ENCODE measurements around the gene C8G.

Gene C8G

GRCh38 chr9:136920734-136921231 is 24.3 kb upstream of the C8G start:
- no peak for DNase-seq

DNA sequence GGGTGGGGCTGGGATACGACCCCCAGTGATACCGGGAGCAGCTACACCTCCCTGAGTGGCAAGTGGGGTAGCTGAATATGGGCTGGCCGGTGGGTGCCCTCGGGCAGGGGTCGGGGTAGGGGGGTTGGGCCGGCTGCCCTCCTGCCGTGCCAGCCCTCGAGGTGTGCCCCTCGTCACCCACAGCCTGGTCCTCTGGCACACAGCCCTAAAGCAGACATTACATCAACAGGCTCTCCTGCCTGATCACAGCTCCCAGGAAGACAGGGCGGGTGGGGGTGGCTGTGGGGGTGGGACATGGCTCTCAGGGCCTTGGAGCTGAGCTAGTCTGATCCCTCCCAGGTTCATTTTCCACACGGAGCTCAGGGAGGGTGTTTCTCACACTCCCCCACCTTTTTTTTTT is 23.7 kb upstream of the C8G start:
- no peak for DNase-seq

DNA sequence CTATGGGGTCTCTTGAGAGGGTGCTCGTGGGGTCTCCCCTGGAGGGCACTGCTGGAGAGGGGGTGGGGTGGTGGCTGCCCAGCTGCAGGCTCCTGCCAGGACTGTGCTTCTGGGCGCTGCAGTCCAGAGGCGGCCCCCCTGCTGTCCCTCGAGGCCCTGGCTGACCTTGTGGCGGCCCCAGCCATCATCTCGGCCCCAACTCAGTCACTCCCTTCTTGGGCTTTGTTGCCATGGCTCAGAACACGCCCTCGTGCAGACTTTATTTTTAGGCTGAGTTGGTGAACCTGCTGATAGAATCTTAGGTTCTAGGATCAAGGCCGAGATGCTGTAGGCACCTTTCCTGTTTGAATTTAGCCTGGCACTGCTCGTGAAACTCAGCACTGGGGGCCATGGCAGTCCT is 23.3 kb upstream of the C8G start:
- DNase-seq: no peak

- DNase-seq: no peak
These were observed 22.5 kb upstream of the C8G start for GRCh38 chr9:136922540-136922939.

DNA sequence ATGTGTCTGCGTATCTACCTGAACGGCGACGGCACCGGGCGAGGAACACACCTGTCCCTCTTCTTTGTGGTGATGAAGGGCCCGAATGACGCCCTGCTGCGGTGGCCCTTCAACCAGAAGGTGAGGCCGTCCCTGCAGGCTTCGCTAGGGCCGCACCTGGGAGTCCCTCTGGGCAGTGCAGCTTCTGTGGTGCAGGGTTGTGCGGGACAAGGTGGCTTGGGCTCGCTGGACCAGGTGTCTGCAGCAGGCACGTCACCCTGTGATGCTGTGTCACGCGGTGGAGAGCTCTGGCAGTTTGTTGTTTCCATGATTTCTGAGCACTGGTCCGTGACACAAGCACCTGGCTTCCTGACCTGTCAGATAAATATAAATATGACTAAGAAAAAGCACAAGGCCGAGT is 21.2 kb upstream of the C8G start:
- DNase-seq: no peak

DNA sequence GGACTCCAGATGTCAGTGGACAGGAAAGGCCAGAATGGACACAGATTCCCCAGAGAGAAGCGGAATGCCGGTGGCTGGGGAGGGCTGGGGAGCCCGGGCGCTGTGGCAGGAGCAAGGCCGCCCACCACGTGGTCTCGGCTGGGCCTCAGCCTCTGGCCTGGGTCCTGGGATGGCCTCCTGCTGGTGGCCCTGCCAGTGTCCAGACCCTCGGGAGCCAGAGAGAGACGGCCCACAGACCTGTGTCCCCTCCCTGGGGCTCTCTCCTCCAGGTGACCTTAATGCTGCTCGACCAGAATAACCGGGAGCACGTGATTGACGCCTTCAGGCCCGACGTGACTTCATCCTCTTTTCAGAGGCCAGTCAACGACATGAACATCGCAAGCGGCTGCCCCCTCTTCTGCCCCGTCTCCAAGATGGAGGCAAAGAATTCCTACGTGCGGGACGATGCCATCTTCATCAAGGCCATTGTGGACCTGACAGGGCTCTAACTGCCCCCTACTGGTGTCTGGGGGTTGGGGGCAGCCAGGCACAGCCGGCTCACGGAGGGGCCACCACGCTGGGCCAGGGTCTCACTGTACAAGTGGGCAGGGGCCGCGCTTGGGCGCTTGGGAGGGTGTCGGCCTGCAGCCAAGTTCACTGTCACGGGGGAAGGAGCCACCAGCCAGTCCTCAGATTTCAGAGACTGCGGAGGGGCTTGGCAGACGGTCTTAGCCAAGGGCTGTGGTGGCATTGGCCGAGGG is 19.5 kb upstream of the C8G start:
- DNase-seq: no peak

DNA sequence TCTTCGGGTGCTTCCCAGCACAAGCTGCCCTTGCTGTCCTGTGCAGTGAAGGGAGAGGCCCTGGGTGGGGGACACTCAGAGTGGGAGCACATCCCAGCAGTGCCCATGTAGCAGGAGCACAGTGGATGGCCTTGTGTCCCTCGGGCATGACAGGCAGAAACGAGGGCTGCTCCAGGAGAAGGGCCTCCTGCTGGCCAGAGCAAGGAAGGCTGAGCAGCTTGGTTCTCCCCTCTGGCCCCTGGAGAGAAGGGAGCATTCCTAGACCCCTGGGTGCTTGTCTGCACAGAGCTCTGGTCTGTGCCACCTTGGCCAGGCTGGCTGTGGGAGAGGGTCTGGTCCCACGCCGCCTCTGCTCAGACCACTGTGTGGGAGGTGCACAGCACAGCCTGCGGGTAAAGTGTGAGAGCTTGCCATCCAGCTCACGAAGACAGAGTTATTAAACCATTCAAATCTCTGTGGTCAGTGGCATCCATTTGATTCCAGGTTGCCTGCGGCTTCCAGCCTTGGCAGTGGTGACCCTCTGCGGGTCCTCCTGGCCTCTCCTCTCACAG is 18.8 kb upstream of the C8G start:
- no peak for DNase-seq

DNA sequence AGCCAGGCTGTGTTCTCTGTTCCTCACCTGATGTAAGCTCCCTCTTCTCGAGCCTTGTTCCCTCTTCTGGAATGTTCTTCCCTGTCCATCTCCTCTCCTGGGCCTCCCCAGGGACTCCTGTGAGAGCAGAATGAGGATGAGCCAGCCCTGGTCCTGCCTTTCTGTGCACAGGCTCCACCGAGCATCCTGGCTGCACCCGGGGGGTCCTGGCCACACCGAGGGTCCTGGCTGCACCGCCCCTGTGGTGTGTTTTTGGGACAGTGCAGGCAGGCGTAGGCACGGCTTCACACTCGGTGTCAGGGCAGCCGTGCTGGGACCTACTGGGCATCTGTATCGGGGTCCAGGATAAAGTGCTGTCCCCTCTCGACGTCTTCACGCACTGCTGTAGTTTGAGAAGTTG is 18.3 kb upstream of the C8G start:
- DNase-seq: no peak

DNA sequence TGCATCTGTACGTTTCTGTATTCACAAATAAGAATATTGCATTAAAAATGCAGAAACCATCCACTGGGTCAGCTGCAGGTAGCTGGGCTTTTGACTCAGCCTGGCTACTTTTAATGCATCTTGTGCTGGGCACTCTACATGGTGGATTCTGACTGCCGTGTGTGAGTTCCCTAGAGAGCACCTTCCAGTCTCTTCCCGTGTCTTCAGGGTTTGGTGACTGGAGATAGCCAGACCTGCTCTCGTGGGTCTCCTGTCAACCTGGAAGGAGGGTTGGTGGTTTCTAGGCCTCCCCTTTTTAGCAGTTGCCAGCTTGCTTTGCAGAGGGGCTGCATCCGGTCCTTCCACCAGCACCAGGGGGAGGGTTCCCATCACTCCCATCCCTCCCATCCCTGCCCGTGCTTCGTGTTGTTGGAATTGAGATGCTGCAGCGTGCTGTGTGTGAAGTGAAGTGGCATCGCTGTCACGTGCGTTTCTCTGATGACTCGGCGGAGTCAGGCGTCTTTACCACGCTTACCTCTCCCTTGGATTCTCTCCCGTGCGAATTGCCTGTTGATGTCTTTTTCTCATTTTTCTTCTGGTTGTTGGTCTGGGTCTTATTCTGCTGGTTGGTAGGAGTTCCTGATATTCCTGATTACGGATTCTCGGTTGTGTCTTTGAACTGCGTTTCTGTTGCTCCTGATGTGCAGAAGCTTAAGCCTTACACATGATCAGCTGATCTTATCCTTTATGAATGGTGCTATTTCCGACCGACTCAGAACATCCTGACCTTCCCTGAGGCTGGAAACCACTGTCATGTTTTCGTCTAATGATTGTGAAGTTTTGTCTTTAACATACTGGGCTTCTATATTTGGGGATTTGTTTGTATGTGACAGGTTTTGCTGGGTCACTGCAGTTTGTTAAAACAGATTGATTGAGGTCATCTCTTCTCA is 17.4 kb upstream of the C8G start:
- DNase-seq: no peak

DNA sequence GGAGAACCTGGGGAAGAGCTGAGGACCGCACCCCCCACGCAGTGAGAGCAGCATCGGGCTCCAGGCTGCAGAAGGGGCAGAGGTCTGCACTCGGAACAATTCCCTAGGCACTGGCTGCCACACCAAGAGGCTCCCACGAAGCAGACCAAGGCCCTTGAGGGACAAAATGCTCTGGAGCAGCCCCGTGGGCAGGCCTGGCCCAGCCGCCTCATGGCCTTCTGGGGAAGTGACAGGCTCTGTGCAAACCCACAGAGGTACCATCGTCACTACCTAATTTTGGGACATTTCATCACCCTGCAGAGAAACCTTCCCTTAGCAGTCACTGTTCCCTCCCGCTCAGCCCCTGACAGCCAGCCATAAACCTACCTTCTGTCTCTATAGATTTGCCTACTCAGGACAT is 16.5 kb upstream of the C8G start:
- no peak for DNase-seq

DNA sequence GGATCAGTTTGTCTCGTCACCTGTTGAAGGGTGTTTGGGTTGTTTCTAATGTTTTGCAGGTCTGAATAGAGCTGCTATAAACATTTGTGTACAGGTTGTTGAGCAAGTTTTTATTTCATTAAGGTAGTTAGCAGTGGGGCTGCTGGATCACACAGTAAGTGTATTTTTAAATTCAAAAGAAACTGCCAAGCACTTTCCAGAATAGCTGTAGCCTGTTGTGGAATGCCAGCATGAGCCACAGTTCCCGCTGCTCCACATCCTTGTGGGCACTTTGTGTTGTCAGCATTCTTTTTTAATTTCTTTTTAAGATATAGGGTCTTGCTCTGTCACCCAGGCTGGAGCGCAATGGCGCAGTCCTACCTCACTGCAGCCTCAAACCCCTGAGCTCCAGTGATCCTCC is 15.0 kb upstream of the C8G start:
- DNase-seq: no peak

GRCh38 chr9:136931611-136932130 is 13.4 kb upstream of the C8G start:
- DNase-seq: no peak

- no peak for DNase-seq
These were observed 10.8 kb upstream of the C8G start for GRCh38 chr9:136934277-136934676.

DNA sequence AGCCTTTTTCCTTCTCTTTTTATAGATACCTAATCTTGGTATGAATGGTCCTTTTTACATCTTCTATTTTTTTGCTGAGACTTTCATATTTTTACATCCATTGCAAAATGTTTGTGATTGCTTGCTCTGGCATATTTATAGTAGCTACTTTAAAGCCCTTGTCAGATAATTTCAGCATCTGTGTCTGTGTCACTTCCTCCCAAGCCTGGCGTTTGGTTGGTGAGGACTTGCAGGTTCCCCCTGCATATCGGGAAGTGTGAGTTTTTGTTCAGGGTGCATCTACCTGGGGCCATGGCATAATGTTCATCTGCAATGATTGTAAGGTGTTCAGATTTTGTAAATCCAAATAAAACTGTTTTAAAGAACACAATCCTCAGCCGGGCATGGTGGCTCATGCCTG is 9.4 kb upstream of the C8G start:
- DNase-seq: no peak

DNA sequence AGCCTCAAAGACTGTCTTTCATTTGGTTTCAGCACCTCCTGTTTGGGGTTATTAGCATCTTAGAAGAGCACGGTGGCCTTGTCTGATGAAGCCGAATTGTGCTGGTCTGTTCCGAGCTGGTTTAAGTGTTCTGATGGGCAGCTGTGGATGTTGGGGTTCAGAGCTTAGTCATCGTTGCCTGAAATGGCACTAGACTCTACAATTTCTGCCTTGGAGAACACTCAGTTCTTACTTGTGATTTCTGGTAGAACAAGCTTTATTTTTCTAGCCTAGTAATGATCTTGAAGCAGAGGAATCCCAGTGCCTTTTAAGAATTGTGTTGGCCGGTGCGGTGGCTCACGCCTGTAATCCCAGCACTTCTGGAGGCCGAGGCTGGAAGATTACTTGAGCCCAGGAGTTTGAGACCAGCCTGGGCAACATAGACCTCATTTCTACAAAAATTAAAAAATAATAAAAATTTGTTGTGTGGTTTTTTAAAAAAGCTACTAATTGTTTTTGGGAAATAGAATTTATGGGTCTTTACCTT is 8.3 kb upstream of the C8G start:
- DNase-seq: no peak

DNA sequence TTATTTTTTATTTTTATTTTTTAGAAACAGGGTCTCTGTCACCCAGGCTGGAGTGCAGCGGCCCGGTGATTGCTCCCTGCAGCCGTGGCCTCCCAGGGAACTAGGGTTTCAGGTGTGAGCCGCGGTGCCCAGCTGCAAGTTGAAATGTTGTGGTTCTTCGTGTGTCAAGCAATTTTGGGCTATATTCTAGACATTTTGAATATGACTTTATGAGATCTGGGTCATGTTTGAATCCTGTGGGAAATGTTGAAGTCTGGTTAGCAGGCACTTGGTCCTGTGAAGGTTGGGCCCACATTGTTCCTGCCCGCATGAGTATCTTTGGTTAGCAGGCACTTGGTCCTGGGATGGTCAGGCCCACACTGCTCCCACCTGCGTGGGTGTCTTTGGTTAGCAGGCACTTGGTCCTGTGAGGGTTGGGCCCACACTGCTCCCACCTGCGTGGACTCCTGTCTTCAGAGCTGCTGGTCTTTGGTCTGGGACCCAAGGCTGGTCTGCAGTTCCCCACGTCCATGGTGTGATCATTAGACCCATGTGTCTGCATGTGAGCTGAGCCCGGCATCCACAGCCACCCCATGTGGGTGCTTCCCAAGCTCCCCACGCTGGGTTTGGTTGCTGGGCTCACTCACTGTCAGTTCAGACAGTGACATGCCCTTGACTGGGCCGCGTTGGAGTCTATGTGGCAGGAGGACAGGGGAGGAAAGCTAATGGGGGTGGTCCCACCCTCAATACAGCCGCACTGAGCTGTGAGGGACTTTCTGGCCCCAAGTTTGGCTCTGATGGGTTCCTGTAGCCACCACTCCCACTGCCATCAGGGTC is 7.6 kb upstream of the C8G start:
- no peak for DNase-seq

- no peak for DNase-seq
These were observed 5.5 kb upstream of the C8G start for GRCh38 chr9:136939431-136939995.

DNA sequence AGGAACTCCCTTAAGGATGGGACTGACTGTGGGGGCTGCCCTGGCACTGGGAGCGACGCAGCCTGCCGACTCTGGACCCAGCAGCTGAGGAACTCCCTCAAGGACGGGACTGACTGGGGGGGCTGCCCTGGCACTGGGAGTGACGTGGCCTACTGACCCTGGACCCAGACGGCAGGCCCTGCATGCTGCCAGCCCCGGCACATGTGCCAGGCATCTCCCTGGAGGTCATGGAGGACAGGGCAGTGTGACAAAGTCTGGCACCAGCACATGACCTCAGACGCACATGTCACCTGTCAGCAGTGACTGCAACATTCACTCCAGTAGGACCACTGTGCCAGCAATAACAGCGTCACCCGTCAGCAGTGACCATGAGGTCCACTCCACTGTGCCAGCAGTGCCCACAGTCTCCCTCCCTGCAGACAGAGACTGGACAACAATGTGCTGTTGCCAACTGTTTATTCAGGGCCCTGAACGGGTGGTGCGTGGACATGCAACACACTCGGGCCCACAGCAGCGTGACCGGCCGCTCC is 5.0 kb upstream of the C8G start:
- DNase-seq: no peak

- DNase-seq: no peak
These were observed 4.4 kb upstream of the C8G start for GRCh38 chr9:136940526-136941230.

- no peak for DNase-seq
These were observed 3.6 kb upstream of the C8G start for GRCh38 chr9:136941231-136942111.

Data from stimulated activated CD4-positive, alpha-beta T cell treated with anti-CD3 and anti-CD28 coated beads, Interleukin-15, amount 100 ng/mL, for 24 hours (primary cell).